ENCODE results near the gene NELL1. TPM values are rescaled to one million over a fixed set of nuclear protein-coding genes. Genes with fewer than 3 reads are reported as not detected.
A peak's percentile ranks its signal among the peaks of the same experiment; 100 is the strongest.

The NELL1 gene
- not detected in 2 replicates for total RNA-seq

DNA sequence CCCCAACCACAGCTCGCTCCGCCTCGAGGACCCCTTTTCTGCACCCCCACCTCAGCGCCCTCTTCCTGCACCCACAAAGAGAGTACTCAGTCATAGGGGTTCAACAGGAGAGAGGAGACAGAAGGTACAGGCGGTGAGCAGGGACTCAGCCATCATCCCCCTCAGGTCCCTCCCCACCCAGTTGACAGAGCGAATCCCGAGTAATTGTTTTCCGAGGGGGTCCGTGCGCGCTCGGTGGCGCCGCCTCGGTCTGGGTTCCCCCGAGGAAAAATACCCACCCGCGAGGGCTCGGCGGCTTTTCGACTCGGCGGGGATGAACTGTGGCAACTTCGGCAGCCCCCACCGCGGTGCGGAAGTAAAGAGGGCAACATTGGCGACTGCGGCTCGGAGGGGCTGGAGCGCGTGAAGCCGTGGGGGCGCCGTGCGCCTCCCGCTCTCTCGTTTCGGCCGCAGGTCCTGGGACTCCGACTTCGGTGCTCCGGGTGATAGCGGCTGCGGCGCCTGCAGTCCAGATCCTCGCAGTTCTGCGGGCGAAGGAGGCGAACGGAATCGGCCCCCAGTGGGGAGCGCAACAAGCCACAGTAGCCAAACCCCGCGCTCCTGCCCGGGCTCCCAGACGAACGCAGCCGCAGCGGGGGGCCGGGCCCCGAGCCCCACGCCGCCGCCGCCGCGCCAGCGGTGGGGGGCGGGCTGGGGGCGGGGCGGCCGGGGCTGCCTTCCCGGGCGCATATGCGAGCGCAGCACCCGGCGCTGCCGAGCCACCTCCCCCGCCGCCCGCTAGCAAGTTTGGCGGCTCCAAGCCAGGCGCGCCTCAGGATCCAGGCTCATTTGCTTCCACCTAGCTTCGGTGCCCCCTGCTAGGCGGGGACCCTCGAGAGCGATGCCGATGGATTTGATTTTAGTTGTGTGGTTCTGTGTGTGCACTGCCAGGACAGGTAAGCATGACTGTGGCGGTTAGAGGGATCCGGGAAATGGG, at the start of gene NELL1:
Gene NELL1 (plus strand): TSS at position 743 of the 976 bp plus-strand sequence.
- no peak for DNase-seq

DNA sequence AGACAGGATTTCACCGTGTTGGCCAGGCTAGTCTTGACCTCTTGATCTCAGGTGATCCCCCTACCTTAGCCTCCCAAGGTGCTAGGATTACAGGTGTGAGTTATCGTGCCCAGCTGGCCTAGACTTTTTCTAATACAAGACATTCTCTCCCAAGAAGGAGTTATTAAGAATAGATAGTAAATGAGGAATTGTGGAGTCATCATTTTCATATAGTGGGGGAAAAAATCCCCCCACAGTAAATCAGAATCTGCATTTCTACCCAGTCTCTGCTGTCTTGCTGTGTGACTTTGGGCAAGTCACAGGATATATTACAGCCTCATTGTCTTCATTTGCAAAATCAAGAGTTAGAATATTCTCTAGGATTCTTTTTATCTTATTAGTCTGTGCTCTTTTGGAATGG, 48.4 kb upstream of the NELL1 start:
- DNase-seq, result no peak

DNA sequence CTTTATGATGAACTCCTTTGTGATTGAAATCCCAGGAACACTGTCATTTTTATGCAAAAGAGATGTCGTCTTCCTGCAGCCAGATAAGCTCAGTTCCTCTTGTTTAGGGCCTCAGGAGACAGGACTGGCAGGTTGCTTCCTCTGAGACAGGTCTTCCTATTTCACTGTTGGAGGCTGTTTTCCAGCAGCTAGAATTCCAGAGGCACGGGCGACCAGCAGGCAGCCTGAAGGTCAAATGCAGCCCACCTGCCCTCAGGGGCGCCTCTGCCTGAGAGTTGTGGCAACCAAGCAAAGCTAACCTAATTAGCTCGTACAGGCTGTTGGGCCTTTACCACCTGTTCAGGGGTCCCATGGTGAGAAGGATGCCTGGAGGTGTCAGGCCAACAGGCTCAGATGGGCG, 47.7 kb upstream of the NELL1 start:
- no peak for DNase-seq

DNA sequence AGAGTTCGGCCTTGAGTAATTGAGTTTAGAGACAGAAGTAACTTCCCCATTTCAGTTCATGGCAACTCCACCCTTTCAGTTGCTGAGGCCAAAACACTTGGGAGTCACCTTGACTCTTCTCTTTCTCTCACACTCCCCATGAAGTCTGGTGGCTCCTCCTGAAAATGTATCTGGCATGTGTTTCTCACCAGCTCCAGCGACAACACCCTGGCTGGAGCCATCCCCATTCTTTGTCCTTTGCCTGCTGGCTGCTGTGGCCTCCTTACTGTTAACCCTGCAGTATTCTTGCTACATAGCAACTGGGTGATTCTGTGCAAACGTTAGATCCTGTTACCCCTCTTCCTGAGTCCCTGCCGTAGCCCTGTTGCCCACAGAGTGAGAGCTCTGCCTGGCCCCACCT, 46.1 kb upstream of the NELL1 start:
- DNase-seq, result no peak

DNA sequence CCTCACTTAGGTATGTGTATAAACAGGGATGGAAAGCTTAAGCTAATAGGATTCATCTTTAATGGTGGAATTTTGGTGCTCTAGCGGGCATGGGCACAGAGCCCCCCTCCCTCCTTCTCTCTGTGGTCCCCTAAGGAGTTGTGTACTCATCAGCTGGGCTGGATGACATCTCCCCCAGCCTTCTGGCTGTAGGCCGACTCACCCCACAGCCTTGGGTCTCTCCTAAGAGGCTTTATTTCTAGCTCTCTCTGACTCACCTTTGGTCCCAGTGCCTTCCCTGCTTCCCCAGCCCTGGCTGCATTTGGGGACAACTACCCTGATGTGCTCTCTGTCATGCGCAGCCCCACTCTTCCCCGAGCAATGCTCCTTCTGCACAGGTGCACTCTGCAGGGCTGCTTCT, 43.1 kb upstream of the NELL1 start:
- no peak for DNase-seq

DNA sequence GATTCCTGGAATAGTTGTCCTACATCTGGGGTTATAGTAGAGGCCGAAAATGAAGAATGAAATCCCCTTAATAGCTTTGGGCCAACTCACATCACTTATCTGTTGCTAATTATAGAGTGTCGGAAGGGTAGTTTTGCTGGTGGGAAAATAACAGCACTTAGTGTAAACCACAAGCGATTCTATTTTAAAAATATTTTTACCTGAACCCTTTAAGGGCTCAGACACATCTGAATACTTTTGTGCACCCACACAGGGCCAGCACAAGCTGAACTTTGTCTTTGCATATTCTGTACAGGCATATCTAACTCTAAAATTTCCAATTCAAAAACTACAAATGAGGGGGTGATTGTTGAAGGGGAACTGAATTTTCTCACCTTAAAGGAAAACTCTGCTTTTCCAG, 42.4 kb upstream of the NELL1 start:
- DNase-seq, result no peak

DNA sequence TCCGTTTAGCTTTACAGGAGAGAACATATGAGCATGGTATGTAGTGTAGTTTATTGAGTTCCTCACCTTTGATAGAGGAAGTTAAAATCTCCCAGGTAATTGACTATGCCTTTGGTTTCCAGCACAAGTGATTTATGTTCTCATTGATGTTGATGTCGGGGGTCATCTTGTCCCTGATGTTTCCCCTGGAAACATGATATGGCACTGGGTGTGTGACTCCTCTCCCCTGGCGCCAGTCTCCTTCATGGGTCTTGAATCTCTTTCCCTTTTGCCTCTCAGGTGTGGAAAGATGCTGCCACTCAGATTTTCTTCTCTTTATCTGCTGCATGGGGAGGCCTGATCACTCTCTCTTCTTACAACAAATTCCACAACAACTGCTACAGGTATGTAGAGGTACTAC, 41.7 kb upstream of the NELL1 start:
- no peak for DNase-seq

DNA sequence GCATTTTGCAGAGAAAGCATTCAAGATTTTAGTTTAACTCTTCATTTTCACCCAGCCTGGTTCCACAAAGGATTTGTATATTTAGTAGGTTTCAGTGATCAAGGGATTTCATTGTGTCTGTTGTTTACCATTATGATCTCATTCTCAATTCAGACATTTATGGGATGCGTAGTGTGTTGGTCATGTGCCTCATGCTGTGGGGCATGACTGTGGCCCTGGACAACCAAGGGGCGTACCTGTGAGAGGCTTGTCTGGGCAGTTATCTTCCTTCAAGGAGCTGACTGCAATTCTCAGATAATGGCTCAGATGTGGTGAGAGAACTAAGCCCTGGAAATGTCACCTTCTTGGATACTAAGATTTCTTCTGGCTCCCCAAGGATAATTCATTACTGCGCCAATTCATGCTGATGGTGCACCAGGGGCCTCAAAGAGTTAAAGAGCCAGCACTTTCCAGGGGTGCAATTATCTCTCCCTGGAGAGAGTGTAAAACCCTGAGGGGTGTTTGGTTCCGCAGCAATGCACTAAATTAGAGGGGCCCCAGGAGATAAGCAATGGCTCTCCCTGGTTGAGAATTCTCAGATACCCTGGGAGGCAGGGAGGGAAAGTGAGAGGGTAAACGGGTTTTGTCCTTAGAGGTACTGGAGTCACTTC, 37.7 kb upstream of the NELL1 start:
- no peak for DNase-seq

DNA sequence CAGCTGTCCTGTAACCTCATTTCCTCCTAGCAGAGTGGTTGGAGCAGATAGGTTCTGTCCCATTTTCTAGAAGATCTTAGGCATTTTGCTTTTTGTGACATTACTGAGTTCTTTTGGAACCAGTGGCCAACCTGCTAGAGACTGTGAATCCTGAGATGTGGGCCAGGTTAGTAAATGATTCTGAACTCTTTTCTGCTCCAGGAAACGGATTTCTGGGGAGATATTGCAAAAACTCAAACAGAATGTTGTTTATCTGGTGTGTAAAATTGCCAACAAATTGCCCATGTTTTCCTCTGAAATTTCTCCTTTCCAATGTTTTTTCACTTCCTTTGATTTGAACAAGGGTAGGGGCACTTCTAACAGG, 37.2 kb upstream of the NELL1 start:
- no peak for DNase-seq

DNA sequence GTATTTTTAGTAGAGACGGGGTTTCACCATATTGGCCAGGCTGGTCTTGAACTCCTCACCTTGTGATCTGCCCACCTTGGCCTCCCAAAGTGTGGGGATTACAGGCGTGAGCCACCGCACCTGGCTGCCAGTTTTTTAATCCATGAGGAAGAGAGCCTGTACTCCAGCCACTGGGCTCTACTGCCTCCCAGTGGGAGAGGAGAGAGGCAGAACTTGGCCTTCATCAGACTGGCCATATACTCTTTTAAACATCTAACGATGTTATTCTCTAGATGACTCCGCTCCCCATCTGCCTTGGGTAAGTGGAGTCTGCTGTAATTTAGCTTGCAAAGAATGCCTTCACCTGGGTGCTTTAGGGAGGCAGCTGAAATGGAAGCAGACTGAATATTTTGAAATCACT, 35.3 kb upstream of the NELL1 start:
- no peak for DNase-seq

DNA sequence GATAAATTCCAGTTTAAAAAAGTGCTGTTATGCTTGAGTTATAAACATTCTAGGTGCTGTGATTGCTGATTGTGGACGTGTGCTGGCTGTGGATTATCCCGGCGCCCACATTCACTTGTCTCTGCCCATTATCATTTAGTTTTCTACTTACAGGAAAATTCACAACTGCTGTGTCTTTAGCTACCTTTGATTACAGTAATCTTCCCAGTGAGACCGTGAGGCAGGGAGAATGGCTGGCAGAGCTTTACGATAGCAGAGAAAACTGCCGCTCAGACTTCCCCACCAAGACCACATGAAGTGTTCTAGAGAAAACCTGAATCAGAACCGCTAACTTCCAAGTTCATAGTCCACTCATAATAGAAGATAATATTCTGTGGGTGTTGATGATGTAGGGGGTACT, 34.6 kb upstream of the NELL1 start:
- no peak for DNase-seq

DNA sequence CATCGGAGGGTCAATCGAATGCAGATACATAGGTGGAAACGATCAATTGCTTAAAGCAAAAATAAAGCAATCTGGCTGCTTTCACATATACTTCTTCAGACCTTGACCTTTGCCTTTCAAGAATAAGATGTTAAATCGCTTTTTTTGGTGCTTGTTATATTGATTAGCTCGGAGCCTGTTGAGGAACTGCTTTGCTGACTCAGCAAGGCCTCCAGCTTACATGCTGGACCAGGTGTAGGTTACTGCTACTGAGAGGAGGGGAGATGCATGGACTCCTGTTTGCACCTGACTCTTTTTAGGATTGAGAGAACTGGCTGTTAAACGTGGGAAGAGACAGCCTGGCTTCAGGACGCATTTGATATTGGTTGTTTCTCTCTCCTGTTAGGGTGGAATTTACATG, 31.3 kb upstream of the NELL1 start:
- no peak for DNase-seq

DNA sequence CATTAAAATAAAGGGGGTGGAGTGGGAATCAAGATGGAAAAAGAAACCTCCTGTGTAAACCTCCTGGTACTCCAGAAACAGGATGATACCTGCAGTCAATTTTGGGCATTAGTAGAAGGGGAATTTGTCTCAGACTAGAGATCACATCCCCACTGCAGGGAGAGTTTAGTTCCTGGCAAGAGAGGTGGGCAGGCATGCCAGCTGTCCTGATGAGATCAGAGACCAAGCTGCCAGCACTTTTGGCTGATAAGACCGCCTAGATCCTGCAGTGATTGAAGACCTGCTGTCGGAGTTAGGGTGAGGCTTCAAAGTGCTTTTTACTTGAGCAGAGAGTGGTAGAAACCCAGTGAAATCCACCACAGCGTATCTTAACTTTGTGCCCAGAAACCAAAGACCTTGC, 29.7 kb upstream of the NELL1 start:
- DNase-seq, result no peak

DNA sequence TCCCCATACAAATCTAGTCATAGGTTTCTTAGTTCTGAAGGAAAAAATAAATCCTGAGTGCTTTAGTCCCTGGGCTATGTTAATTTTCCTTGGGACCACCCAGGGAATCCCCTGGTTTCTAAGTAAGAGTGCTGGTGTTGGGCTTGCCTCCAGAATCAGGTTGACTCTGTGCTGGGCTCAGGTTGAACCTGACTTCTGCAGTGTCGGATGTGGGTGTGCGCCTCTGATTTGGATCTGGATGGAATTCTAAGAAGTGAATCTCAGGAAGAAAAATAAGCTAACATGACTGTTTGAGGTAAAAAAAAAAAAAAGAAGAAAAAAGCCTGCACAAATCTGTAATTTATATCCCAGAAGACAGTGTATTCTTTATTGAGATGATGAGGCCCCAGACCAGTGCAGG, 29.0 kb upstream of the NELL1 start:
- DNase-seq, result no peak

DNA sequence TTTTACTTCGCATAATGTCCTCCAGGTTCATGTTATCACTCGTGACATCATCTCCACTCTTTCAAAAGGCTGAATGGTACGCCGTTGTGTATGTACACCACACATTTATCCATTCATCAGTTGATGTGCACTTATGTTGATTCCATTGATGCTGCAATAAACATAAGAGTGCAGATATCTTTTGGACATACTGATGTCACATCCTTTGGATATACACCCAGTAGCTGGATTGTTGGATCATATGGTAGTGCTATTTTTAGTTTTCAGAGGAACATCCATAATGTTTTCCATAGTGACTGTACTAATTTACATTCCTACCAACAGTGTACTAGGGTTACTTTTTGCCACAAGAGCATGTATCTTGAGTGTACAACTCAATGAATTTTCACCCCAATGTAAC, 25.0 kb upstream of the NELL1 start:
- DNase-seq, result no peak

DNA sequence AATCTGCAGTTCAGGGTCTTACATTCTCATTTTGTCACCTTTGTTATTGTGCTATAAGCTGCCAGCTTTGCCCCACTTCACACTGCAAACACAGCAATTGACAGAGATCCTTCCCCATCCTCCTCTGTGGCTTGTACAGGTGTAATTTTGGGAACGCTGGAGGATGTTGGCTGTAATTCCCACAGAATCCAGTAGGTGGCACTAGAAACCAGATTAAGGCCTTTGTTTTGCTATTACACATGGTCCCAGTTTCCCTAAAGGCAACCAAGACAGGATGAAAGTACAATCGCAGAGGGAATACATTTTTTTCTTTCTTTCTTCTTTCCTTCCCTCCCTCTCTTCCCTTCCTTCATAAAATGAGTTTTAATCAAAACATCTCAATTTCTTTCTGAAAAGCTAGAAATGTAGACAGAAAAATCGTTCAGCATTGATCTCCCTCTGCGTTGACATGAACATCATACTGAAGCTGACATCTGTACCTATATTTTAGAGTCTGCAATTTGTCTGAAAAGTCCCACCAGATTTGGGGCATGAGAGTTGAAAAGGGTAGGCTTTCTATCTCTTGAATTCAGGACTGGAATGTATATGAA, 21.3 kb upstream of the NELL1 start:
- peak; percentile 69 for DNase-seq

DNA sequence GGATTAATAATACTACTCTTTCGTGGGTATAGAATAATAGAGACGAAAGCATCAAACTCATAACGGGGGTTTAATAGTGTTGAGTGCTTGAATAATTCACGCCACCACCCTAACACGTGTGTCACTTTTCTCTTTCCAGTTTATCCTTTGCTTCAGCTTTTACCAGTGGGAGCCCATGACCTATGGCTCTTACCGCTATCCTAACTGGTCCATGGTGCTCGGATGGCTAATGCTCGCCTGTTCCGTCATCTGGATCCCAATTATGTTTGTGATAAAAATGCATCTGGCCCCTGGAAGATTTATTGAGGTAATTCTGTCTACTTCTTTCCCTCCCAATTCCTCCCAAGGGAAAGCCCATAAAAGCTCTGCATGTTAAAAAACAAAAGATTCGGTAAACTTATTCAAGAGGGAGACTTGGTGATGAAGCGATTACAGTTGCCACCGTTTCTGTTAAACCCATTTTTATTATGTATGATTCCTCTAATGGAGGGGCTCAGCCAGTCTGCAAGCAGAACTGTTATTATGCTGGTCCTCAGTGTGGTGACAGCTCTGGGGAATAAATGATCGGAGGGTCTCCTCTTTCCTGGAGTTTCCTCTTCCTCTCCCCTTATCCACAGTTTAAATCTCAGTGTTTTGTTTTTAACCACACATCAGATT, 17.1 kb upstream of the NELL1 start:
- DNase-seq, result no peak

DNA sequence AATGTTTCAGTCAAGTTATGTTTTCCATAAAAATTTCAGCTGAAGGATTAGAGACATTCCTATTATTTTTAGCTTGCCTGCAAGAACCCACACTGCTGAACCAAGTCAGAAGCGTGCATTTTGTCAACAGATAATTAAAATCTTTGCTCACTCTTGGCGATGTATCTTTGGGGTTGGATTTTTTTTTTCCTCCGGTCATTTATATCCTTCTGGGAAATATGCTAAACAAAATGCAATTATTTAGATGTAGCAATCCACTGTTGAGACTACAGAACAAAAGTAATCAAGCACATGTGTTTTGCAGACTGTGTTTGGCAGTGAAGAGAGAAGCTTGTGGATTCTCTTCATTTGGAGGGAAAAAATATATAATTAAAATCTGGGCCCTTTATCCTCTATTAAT, 15.3 kb upstream of the NELL1 start:
- DNase-seq, result no peak

DNA sequence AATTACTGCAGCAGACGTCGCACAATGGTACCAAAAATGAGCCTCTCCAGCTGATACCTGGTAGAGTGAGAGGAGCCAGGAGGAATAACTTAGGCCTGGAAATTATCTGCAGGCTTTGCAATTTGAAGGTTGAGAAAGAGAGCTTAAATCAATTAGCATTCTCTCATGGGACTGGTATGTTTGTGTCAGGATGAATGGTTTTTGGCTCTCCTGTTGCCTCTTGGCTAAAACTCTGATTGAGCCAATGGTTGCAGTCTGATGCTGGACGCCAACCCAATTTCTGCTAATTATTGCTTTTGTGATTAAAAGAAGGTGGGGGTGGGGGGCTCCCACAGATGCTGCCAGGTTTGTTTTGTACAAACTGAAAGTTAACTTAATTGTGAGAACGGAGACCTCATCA, 12.5 kb upstream of the NELL1 start:
- no peak for DNase-seq

DNA sequence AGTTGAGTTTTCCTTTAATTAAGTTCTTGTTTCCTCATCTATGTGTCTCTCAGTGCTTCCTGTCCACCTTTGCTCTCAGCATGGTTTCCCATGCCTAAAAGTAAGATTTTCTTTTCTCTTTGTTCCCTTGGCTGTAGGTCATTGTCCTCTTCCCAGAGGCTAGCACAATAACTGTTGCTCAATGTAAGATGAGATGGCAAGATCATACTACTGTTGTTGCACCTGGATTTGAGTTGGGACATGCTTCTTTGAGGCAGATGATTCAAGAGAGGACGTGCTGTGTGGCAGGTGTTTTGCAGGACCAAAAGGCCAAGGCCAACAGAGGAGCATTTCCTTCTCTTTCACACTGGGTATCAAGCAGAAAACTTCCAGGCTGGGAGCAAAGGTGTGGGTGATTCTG, 11.3 kb upstream of the NELL1 start:
- DNase-seq, result no peak

DNA sequence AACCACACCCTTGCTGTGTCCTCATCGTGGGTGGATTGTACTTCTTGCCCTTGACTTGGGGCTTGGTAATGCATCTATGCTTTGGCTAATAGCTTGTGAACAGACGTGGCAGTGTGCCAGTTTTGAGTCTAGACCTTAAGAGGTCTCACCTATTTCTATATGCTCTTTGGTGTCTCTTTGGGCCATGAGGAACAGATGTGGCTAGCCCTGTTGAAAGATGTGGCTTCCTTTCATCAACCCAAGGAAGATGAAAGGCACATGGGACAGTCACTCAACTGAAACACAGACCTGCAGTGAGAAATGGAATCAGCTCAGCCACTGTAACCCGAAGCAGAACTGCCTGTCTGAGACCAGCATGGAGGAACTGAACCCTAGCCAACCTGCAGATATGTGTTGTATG, 7.9 kb upstream of the NELL1 start:
- no peak for DNase-seq

DNA sequence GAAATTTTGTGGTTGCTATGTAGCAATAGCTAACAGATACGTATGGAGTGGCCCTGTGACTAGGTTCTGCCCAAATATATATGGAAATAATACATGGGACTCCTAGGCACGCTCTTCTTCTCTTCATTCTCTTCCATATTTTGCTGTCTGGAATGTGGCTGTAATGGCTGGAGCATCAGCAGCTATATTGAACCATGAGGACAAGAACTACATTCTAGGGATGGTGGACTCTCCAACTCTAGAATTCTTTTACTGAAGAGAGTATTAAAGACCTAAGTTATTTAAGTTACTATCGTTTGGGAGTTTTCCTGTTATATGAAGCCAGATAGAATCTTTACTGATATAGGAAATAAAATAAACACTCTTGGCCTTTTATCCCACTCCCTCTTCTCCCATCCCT, 7.5 kb upstream of the NELL1 start:
- DNase-seq, result no peak

DNA sequence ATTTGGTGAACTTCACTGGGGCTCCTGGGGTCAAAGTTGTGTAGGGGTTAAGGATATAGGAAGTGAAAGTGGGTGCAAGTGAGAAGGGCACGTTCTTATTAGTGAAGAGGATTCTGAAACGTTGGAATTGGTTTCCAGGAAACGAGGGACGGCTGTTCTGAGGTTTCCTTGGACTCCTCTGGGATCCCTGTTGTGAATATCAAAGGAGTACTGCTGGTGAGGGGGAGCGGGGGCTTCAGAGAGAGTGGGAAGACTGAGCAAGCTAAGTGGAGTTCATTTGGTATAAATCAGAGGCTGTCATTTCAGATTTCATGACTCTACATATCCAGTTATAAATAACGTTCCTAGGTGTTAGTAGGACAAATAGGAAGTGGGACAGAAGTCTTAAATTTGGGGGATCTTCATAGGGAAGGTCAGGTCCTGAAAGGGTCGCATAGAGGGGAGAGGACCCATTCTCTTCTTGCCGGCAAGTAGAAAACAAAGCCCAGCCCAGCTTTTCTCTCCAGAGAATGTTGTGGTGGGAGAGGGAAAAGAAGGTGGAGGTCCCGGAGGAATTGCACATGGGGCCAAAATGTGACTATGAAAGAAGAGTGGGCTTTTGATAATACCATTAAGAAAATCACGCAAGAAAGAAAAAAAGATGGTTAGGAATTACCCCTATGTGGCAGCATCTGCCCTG, 1.1 kb upstream of the NELL1 start:
- DNase-seq, result no peak

Measured in dermis blood vessel endothelial cell (primary cell).